ENCODE measurements around the gene SLC25A45. TPM values are rescaled to one million over a fixed set of nuclear protein-coding genes. Genes with fewer than 3 reads are reported as not detected.

SLC25A45 gene
- polyA plus RNA-seq, 1 donor (not counting 4 experiments of a cell fraction or from before 2014, with no cell fraction given), result 0.20 TPM

DNA sequence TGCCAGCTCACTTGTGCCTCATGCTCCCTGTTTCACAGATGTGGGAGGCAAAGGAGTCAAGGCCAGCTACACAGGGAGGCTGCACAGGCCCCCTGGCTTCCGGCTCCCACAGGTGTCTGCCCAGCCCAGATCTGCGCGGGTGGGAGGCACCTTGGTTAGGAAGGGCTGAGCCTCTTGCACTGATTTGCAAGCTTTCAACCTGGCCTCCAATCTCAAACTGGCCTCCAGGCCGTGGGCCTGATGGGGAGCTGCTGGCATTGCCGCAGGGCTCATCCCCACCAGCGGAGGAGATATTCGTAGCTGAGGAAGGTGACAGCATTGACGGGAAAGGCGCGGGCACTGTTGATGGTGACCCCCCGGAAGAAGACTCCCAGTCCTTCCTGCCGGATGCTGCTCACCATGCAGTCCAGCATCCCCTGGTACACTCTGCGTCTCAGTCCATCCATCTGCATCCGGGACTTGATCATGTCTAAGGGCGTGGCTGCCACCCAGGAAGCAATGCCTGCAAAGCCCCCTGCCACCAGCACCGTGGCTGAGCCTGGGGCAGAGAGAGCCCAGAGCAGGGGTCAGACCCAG, 6.2 kb downstream of the SLC25A45 start:
- H3K9ac ChIP-seq (ENCODE audit: control insufficient read depth, extremely low read depth, insufficient read depth, low read length), result no peak overlapping the region
- H3K27me3 ChIP-seq (ENCODE audit: control insufficient read depth, extremely low read depth, insufficient read depth, low read length), result no peaks in the 10 kb centered on the region
- dilution Hi-C loops (cut with MboI; ENCODE audit: extremely low pct_ligation_motif_present, low sequenced_read_pairs), result no loop called here
- no peak overlapping the region for H3K4me3 ChIP-seq (ENCODE audit: control insufficient read depth in 2 of 3, extremely low read depth in 1 of 3, insufficient read depth in 2 of 3, low read depth in 1 of 3, low read length in 3 of 3)
- H2AFZ ChIP-seq (ENCODE audit: control insufficient read depth, low read length), result no peak overlapping the region
- FAIRE-seq (no peak), DNase-seq (ENCODE audit: low read depth, low spot score) (no peak)
- H3K27ac ChIP-seq (ENCODE audit: control insufficient read depth, insufficient read depth, low read length), result no peak overlapping the region
- H3K79me2 ChIP-seq (ENCODE audit: control insufficient read depth, insufficient read depth, low read length), result no peaks in the 10 kb centered on the region
- no peaks in the 10 kb centered on the region for H3K9me1 ChIP-seq (ENCODE audit: control insufficient read depth, extremely low read depth, insufficient read depth, low read length)
- H3K9me3 ChIP-seq (ENCODE audit: control insufficient read depth, low read depth, low read length), result no peaks in the 10 kb centered on the region
- no peak for TF ChIP-seq EZH2 (IDR thresholded peaks at IDR 0.05; ENCODE audit: low read length)
- TF ChIP-seq, protein P1, sequence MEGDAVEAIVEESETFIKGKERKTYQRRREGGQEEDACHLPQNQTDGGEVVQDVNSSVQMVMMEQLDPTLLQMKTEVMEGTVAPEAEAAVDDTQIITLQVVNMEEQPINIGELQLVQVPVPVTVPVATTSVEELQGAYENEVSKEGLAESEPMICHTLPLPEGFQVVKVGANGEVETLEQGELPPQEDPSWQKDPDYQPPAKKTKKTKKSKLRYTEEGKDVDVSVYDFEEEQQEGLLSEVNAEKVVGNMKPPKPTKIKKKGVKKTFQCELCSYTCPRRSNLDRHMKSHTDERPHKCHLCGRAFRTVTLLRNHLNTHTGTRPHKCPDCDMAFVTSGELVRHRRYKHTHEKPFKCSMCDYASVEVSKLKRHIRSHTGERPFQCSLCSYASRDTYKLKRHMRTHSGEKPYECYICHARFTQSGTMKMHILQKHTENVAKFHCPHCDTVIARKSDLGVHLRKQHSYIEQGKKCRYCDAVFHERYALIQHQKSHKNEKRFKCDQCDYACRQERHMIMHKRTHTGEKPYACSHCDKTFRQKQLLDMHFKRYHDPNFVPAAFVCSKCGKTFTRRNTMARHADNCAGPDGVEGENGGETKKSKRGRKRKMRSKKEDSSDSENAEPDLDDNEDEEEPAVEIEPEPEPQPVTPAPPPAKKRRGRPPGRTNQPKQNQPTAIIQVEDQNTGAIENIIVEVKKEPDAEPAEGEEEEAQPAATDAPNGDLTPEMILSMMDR (optimal IDR thresholded peaks at IDR 0.05 in 1 of 3, IDR thresholded peaks at IDR 0.05 in 1 of 3, conservative IDR thresholded peaks at IDR 0.05 in 1 of 3; ENCODE audit: extremely low read depth in 1 of 3, insufficient read depth in 2 of 3, low read length in 3 of 3), result no peak
- no peaks in the 10 kb centered on the region for H4K20me1 ChIP-seq (ENCODE audit: control insufficient read depth, extremely low read depth, insufficient read depth, low read length)
- no peaks in the 10 kb centered on the region for H3K4me1 ChIP-seq (ENCODE audit: control insufficient read depth, extremely low read depth, insufficient read depth, low read length)
- H3K36me3 ChIP-seq (ENCODE audit: control insufficient read depth in 2 of 2, extremely low read depth in 1 of 2, insufficient read depth in 2 of 2, low read length in 2 of 2), result no peaks in the 10 kb centered on the region
- H3K4me2 ChIP-seq (ENCODE audit: control insufficient read depth, extremely low read depth, insufficient read depth, low read depth, low read length), result no peak overlapping the region

GRCh38 chr11:65375012-65375411, 7.4 kb downstream of the SLC25A45 start:
- Histone ChIP-seq H2AFZ (ENCODE audit: control insufficient read depth, low read length) (no peak overlapping the region), H3K79me2 (ENCODE audit: control insufficient read depth, insufficient read depth, low read length) (no peaks in the 10 kb centered on the region), H3K27ac (ENCODE audit: control insufficient read depth, insufficient read depth, low read length) (no peak overlapping the region), H3K4me3 (ENCODE audit: control insufficient read depth in 2 of 3, extremely low read depth in 1 of 3, insufficient read depth in 2 of 3, low read depth in 1 of 3, low read length in 3 of 3) (no peak overlapping the region), H3K9ac (ENCODE audit: control insufficient read depth, extremely low read depth, insufficient read depth, low read length) (no peak overlapping the region), H3K4me1 (ENCODE audit: control insufficient read depth, extremely low read depth, insufficient read depth, low read length) (no peaks in the 10 kb centered on the region), H3K27me3 (ENCODE audit: control insufficient read depth, extremely low read depth, insufficient read depth, low read length) (no peaks in the 10 kb centered on the region), H4K20me1 (ENCODE audit: control insufficient read depth, extremely low read depth, insufficient read depth, low read length) (no peaks in the 10 kb centered on the region), H3K9me3 (ENCODE audit: control insufficient read depth, low read depth, low read length) (no peaks in the 10 kb centered on the region), H3K36me3 (ENCODE audit: control insufficient read depth in 2 of 2, extremely low read depth in 1 of 2, insufficient read depth in 2 of 2, low read length in 2 of 2) (no peaks in the 10 kb centered on the region), H3K4me2 (ENCODE audit: control insufficient read depth, extremely low read depth, insufficient read depth, low read depth, low read length) (no peak overlapping the region), H3K9me1 (ENCODE audit: control insufficient read depth, extremely low read depth, insufficient read depth, low read length) (no peaks in the 10 kb centered on the region)
- dilution Hi-C loops (cut with MboI; ENCODE audit: extremely low pct_ligation_motif_present, low sequenced_read_pairs), result no loop called here
- DNase-seq (ENCODE audit: low read depth, low spot score) (no peak), FAIRE-seq (peak; percentile 43)
- TF ChIP-seq, protein P1 (optimal IDR thresholded peaks at IDR 0.05 in 1 of 3, IDR thresholded peaks at IDR 0.05 in 1 of 3, conservative IDR thresholded peaks at IDR 0.05 in 1 of 3; ENCODE audit: extremely low read depth in 1 of 3, insufficient read depth in 2 of 3, low read length in 3 of 3), result no peak
- no peak for TF ChIP-seq EZH2 (IDR thresholded peaks at IDR 0.05; ENCODE audit: low read length)

Measured in keratinocyte (primary cell).